Thyroid gland (tissue), 4 donors: ENCODE results near the gene FOXR1. TPM values are rescaled to one million over a fixed set of nuclear protein-coding genes. Genes with fewer than 3 reads are reported as not detected.
A peak's percentile ranks its signal among the peaks of the same experiment; 100 is the strongest.

ENCODE experiments used
- DNase-seq, 2 donors: peaks; one replicate each; pipeline ENCODE4 v3.0.0-alpha.2; 2019
- H3K27ac ChIP-seq, 3 donors: fragments of 200-600 bp; sonication (generic); 1 replicate in 2 of 3; 2 replicates in 1 of 3; pipeline ENCODE4 v1.5.1; 2016 to 2019; ENCODE audit warnings: mild to moderate bottlenecking in 1 of 3, moderate library complexity in 1 of 3
- H3K27me3 ChIP-seq: fragments of 200-600 bp; sonication (generic); one replicate; pipeline ENCODE4 v1.5.1; 2019
- H3K36me3 ChIP-seq, 2 donors: fragments of 200-600 bp; sonication (generic); one replicate each; pipeline ENCODE4 v1.5.1; 2016 to 2019
- H3K4me1 ChIP-seq, 2 donors: fragments of 200-600 bp; sonication (generic); one replicate each; pipeline ENCODE4 v1.5.1; 2017 to 2019
- H3K4me3 ChIP-seq, 3 donors: fragments of 200-600 bp; sonication (generic); replicated peaks in 1 of 3; 1 replicate in 2 of 3; 2 replicates in 1 of 3; pipeline ENCODE4 v1.5.1; 2016; ENCODE audit warnings: mild to moderate bottlenecking in 1 of 3
- H3K9me3 ChIP-seq: fragments of 200-600 bp; sonication (generic); one replicate; pipeline ENCODE4 v1.5.1; 2017
- POLR2A ChIP-seq, 2 donors: fragments of 450-650 bp; IDR thresholded peaks; one replicate each; pipeline ENCODE4 v1.6.1; 2017; ENCODE audit warnings: antibody characterized with exemption in 2 of 2, mild to moderate bottlenecking in 2 of 2, moderate library complexity in 1 of 2
- WGBS, 2 donors: methylation state at CpG; one replicate each; pipeline ENCODE4 v1.1.5; 2017; 5-methylcytosine and 5-hydroxymethylcytosine counted together
- intact Hi-C: fragments of 100-400 bp; cut with DNase I; formaldehyde crosslinking; loops from one replicate; pipeline ENCODE4 v1.15.1; 2023
- total RNA-seq, 4 donors: library from RNA; depleted of rRNA; stranded (reverse); fragments of >200 nt; gene quantifications; one replicate each; pipeline ENCODE4 v1.2.3, GENCODE V29; 2016
- TF ChIP-seq, protein P1 (sequence below), 6 experiments: fragments of 200-600 bp in 3 of 6; fragments of 450-650 bp in 3 of 6; sonication (generic) in 3 of 6; IDR thresholded peaks; one replicate each; pipeline ENCODE4 v1.5.1; 2016 to 2019; ENCODE audit warnings: antibody characterized with exemption in 6 of 6, mild to moderate bottlenecking in 2 of 6, inconsistent platforms in 1 of 6, moderate library complexity in 1 of 6

Gene FOXR1
- total RNA-seq, 4 donors from 2014 or later = not detected

DNA sequence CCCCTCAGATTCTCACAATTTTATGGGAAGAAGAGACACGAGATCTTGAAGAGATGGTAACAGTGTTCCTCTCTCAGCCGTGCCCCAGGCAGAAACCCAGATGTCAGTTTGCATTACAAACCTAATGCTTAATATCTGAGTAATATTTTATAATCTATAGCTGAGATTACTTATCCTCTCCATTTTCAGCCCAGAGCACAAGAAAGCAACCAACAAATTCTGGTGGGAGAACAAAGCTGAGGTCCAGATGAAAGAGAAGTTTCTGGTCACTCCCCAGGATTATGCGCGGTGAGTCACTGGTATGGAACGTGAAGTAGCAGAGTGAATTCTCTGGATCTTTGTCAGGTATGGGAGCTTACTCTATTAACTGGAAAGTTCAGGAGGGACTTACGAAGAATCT lies 27.3 kb downstream of the FOXR1 start:
- 47 to 57% methylated on average over 6 of the region's 6 CpGs for WGBS, 2 donors
- Histone ChIP-seq H3K27me3 (no peaks in the 10 kb centered on the region), H3K9me3 (no peaks in the 10 kb centered on the region), H3K4me3 (peak overlapping the region in 2 of 3 donors; percentile 27 to 69), H3K27ac (peak overlapping the region in 2 of 3 donors; percentile 66 to 76), H3K36me3 (peaks cover 16 to 17% of the 10 kb centered on the region in 2 donors), H3K4me1 (peaks cover 7 to 17% of the 10 kb centered on the region in 2 donors)
- TF ChIP-seq, protein P1, sequence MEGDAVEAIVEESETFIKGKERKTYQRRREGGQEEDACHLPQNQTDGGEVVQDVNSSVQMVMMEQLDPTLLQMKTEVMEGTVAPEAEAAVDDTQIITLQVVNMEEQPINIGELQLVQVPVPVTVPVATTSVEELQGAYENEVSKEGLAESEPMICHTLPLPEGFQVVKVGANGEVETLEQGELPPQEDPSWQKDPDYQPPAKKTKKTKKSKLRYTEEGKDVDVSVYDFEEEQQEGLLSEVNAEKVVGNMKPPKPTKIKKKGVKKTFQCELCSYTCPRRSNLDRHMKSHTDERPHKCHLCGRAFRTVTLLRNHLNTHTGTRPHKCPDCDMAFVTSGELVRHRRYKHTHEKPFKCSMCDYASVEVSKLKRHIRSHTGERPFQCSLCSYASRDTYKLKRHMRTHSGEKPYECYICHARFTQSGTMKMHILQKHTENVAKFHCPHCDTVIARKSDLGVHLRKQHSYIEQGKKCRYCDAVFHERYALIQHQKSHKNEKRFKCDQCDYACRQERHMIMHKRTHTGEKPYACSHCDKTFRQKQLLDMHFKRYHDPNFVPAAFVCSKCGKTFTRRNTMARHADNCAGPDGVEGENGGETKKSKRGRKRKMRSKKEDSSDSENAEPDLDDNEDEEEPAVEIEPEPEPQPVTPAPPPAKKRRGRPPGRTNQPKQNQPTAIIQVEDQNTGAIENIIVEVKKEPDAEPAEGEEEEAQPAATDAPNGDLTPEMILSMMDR (IDR thresholded peaks at IDR 0.05) = no peak
- no peak for TF ChIP-seq POLR2A (IDR thresholded peaks at IDR 0.05)
- DNase-seq = peak in 1 of 2 donors; percentile 23
- intact Hi-C loops = no loop called here

DNA sequence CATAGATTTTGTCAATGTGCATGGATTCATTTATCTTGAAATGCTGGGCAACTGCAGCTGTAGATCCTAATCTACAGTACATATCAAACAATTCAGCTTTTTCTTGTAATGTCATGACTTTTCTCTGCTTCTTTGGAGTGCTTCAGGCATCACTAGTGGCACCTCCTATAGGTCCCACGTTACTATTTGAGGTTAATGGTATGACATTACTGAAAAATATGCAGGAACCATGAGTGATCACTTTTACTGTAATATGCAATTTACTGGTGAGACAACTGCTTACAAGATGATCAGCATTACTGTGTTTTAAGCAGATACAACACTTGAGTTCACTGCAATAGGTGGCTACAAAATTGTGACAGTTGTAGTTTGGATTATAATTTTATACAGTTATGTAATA lies 29.3 kb downstream of the FOXR1 start:
- intact Hi-C loops = no loop called here
- Histone ChIP-seq H3K27me3 (no peaks in the 10 kb centered on the region), H3K36me3 (peaks cover 16 to 21% of the 10 kb centered on the region in 2 donors), H3K4me1 (peaks cover 7 to 17% of the 10 kb centered on the region in 2 donors), H3K27ac (no peak overlapping the region), H3K9me3 (no peaks in the 10 kb centered on the region), H3K4me3 (no peak overlapping the region)
- no peak for TF ChIP-seq POLR2A (IDR thresholded peaks at IDR 0.05)
- TF ChIP-seq, protein P1 (IDR thresholded peaks at IDR 0.05) = no peak
- DNase-seq = no peak
- WGBS, 2 donors = 76 to 79% methylated on average over 1 of the region's 1 CpG

DNA sequence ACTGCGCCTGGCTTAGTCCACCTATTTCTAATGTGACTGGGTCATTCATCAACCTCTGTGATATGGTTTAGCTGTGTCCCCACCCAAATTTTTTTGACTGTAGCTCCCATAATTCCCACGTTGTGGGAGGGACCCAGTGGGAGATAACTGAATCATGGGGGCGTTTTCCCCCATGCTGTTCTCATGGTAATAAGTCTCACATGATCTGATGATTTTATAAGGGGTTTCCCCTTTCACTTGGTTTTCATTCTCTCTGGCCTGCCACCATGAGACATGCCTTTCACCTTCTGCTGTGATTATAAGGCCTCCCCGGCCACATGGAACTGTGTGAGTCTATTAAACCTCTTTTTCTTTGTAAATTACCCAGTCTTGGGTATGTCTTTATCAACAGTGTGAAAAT lies 35.1 kb downstream of the FOXR1 start:
- intact Hi-C loops = no loop called here
- Histone ChIP-seq H3K36me3 (peaks cover 30 to 33% of the 10 kb centered on the region in 2 donors), H3K27ac (no peak overlapping the region), H3K4me3 (no peak overlapping the region), H3K27me3 (no peaks in the 10 kb centered on the region), H3K9me3 (no peaks in the 10 kb centered on the region), H3K4me1 (no peaks in the 10 kb centered on the region)
- no peak for TF ChIP-seq POLR2A (IDR thresholded peaks at IDR 0.05)
- TF ChIP-seq, protein P1 (IDR thresholded peaks at IDR 0.05) = no peak
- no peak for DNase-seq
- WGBS, 2 donors = 89 to 95% methylated on average over 4 of the region's 4 CpGs

DNA sequence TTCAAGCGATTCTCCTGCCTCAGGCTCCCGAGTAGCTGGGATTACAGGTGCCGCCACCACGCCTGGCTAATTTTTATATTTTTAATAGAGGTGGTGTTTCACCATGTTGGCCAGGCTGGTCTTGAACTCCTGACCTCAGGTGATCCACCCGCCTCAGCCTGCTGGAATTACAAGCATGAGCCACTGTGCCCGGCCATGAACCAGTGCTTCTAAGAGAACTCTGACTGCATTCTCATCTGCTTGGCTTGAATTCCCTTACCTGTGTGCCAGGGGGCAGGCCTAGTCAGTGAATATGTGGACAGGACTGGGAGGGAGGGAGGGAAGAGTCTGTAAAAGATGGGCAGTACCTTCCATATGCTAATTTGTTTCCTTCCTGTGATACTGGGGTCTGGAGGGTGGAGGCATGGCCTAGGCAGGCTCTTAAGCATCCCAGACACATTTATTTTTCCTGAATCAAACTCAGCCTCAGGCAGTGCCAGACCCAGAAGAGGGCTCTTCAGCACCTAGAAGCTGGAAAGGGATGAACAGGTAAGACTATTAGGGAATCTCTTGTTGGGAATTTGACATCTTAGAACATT lies 40.0 kb downstream of the FOXR1 start:
- 85 to 90% methylated on average over 6 of the region's 6 CpGs for WGBS, 2 donors
- H3K36me3 ChIP-seq = peaks cover 46 to 53% of the 10 kb centered on the region in 2 donors

DNA sequence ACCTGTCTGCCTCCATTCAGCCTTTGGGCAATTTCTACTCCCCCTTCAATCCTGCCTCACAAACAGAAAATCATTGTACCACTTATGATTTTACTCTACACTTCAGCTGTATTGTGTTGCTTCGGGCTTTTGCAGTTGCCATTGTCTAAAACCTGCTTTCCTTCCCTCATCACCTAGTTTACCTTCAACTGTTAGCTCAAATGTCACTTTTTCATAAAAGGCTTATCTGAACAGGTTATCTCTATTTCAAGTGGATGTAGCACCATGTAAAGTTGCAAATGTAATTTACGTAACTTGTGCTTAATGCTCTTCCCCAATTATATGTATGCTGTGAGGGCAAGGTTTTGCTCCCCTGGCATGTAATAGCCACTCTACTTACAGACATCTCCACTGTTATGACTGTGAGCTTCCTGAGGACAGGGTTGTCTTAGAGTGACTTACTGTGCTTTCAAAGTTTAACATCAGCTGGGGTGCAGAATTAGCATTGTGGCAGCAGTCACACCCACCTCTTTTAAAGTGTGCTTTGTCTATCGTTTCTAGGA lies 41.1 kb downstream of the FOXR1 start:
- Histone ChIP-seq H3K27me3 (no peaks in the 10 kb centered on the region), H3K27ac (no peak overlapping the region), H3K36me3 (peaks cover 39 to 44% of the 10 kb centered on the region in 2 donors), H3K4me3 (no peak overlapping the region), H3K9me3 (no peaks in the 10 kb centered on the region), H3K4me1 (peaks cover 7 to 13% of the 10 kb centered on the region in 2 donors)
- TF ChIP-seq, protein P1 (IDR thresholded peaks at IDR 0.05) = no peak
- no peak for TF ChIP-seq POLR2A (IDR thresholded peaks at IDR 0.05)
- intact Hi-C loops = no loop called here
- 86 to 88% methylated on average over 3 of the region's 3 CpGs for WGBS, 2 donors
- no peak for DNase-seq

More for the DNA sequence above, 40.0 kb downstream of the FOXR1 start:
- Histone ChIP-seq H3K9me3 (no peaks in the 10 kb centered on the region), H3K27ac (no peak overlapping the region), H3K4me3 (no peak overlapping the region), H3K4me1 (peaks cover 0 to 6% of the 10 kb centered on the region in 2 donors), H3K27me3 (no peaks in the 10 kb centered on the region)
- no peak for DNase-seq
- intact Hi-C loops = no loop called here
- TF ChIP-seq POLR2A (IDR thresholded peaks at IDR 0.05) = no peak
- TF ChIP-seq, protein P1 (IDR thresholded peaks at IDR 0.05) = no peak
